Measurements from ENCODE around the gene PACRG.

DNA sequence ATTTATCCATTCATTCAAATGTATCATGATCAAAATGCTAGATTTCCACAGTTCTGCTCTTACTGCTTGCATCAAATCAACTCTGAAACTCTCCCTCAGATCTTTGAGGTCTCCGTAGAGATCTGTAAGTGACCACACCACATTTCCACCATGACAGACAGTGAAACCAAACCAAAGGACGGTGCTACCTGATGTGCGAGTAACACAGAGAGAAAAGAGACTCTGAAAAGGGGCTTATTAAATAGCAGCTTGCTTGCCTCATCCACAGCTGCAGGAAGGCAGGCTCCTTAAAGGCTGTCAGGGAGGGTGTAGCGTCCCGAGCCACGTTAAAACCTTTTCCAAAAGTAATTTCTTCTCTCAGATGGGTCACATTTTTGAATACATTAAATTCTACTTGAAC, 335.8 kb downstream of the PACRG start:
- TF ChIP-seq CTCF (IDR thresholded peaks at IDR 0.05) = no peak
- TF ChIP-seq EP300 (IDR thresholded peaks at IDR 0.05) = no peak

Measured in upper lobe of left lung (tissue), 4 donors.